TTC549 (cell line): ENCODE results near the gene POMC.
"Not testable (repeated sequence)": the region's sequence is repeated elsewhere in the genome, so short reads cannot be mapped to it uniquely, and the experiment has no call there.

ENCODE experiments used
- FAIRE-seq: peaks from 2 replicates; lab custom pipeline; 2012; peaks lifted over from hg19 to GRCh38; lab: Jason Lieb, UNC

POMC gene

DNA sequence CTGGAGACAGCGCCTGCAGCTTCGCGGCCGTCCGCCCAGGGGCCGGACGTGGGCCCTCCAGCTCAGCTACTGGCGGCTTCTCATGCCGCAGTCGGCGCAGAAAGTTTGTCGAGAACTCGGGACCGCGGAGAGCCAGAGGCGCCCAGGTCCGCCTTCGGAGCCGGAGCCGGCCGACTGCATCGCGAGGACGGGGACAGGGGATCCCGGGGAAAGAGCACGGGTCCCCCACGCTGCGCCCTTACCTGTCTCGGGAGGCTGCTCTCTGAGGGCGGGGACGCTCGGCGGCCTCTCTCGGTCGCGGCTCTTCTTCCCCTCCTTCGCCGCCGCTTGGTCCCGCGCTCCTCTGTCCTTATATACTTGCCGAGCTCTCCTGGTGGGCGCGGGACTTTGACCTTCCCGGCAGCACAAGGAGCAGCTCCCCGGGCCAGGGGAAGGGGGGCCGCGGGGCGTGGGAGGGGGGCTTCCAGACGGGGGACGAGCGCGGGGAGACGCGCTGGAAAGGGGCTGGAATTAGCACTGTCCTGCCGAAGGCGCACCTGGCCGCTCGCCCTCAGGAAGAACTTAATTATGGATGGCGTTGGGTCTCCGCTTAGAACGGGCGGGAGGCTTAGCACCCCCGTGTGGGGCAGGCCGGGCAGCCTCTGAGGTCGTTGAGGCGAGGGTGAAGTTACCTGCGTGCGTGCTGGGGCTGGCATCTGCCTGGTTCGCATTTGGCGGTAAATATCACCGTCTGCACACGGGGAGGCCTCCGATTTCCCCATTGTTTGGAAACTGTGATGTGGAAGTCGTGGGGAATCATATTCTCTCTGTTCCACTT lies at the start of gene POMC:
Gene POMC (minus strand): TSS at position 325 of the 817 bp plus-strand sequence. CDS start 3,808 bp downstream, outside the sequence.
- no peak for FAIRE-seq

DNA sequence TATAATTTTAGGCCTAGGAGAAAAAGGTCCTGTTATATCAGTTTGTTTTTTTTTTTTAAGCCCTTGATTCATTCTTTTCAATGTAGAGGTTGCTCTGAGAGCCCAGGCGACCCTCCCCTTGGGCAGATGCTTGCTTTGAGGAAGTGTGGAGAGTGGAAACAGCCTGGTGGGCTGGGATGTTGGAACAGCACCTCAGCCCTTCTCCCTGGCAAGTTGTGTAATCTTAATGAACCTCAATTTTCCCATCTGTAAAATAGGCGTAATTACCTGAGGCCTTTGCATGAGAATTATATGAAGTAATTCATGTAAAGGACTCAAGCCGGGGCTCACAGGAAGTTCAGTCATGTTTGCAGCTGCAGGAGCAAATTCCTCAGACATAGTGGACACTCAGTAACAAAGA lies 49.7 kb upstream of the POMC start:
- no peak for FAIRE-seq

DNA sequence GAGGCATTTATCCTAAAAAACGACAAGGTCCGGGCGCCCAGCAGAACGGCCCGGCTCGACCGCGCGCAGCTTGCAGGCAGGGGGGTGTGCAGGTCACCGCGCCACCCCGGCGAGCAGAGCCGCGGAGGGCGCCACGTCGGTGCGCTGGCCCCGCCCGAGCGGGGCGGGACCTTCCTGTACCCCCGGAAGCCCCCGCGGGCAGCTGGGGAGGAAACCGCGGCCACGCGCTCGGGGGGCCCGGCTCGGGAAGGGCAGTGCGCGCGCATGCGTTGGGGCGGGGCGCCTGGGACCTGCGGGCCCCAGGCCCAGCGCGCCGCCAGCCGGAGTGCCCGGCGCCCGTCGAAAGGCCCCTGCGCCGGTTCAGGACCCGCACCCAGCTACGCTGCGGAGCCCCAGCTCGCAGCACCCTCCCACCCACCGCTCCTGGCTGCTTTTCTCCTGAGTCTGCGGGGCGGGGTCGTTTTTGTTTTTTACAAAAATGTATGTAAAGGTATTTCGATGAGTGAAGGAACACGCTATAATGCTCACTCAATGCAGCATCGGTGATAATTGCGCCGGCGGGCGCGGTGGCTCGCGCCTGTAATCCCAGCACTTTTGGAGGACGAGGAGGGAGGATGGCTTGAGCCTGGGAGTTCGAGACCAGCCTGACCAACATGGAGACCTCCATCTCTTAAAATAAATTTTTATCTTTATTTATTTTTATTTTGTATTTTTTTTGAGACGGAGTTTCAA lies 47.7 kb upstream of the POMC start:
- no peak for FAIRE-seq

DNA sequence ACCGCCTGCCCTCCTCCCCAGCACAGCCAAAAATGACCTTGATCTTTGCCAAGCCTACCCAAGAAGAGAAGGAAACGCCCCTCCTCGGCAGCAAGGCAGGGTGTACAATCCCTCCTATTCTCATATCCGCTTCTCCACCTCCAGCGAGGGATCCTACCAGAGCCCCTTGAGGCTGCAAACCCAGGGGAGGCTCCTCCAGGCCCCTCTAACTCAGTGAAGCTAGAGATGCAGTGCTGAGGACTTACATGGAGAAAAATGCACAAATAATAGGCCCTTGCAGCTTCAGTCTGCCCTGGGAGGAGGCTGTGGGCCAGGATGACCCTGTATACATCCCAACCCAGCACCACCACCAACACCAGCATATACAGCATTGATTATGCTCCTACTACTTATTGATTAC lies 46.9 kb upstream of the POMC start:
- no peak for FAIRE-seq

DNA sequence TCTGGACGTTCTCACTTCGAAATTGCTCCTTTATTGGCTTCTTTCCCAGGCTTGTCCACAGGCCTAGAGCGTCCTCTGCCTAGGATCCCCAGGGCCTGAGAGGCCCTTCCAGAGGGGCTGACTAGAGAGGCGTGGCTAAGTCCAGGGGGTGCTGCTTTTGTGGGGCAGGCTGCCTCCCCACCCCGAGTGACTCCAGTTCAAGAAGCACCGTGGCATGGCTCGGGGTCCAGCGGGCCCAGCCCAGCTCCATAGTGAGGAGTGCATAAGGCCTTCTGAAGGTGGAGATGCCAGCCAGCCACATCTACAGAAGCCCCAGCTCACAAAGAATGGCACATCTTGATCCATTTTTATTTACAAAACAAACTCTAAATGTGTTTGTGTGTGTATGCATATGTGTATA lies 44.8 kb upstream of the POMC start:
- no peak for FAIRE-seq

DNA sequence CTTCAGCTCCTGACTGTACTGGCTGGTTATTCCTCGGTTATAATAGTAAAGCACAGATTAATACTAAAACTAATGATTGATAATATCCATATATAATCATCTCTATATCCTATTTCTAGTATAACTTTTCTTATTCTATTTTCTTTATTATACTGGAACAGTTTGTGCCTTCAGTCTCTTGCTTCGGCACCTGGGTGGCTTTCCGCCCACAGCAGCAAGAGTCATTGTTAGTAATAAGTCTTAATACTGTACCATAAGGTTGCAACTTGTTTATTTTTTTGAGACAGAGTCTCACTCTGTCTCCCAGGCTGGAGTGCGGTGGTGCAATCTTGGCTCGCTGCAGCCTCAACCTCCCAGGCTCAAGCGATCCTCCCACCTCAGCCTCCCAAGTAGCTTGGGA lies 42.5 kb upstream of the POMC start:
- FAIRE-seq = not testable (repeated sequence)

DNA sequence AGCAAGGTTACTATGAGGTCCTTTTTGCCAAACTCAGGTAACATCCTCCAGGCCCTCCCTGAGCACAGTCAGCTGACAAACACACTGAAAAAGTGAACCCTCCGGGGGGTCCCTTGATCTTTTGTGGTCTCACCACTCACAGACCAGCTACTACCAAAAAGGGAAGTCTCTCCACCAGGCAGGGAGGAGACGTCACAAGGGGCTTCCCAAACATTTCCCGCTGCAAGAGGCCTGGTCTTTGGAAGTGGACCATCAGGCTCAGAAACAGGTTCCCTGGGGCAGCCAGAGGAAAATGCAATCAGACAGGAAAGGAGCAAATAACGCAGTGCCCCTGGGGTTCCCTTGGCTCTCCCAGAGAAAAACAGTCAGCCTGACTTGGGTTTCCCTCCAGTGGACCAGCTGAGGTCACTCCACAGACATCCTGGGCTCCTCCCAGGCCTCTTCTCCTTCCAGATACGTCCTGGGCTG lies 38.7 kb upstream of the POMC start:
- no peak for FAIRE-seq

DNA sequence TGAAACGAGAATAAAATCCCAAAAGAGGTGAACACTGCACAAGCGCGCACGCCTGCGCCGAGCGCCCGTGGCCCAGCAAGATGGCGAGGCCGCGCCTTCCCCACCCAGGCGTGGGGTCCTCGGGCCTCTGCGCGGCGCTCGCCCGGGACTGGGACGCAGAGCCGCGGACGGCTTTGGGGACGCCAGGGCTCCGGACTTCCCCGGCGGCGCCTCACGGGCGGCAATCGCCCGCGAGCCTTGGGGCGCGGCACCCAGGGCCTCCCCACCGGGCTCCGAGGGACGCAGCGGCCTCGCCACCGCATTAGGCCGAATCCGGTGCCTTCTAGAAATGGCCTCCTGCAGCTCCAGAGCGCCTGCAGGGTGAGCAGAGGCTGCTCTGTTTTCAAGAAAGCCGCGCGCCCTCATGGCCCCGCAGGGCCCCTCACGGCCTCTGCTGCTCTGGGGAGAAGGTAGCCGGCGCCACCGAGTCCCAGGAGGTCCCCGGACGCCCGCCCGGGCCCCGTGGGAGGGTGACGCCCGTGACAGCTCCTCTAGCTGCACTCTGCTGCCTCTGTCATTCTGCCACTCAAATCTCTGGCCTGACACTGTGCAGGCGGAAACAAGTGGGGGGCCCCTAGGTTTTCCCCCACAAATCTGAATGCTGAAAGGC lies 35.9 kb upstream of the POMC start:
- no peak for FAIRE-seq

DNA sequence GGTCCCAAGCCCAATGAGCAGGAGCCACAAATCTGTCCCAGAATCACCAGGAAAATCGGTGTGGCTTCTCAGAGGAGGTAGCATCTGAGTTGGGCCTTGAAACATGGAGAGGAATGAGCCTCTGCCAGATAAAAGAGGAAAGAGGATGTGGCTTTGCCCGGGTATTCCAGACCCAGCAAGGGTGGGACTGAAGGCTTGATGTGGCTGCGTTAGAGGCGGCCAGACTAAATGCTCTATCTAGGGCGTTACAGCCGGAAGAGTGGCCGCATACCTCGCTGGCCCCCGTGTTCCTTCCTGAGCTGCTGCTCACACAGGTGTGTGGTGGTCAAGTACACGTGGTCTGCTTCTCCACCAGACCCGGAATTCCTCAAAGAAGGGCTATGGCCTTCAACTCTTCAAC lies 33.9 kb upstream of the POMC start:
- no peak for FAIRE-seq

DNA sequence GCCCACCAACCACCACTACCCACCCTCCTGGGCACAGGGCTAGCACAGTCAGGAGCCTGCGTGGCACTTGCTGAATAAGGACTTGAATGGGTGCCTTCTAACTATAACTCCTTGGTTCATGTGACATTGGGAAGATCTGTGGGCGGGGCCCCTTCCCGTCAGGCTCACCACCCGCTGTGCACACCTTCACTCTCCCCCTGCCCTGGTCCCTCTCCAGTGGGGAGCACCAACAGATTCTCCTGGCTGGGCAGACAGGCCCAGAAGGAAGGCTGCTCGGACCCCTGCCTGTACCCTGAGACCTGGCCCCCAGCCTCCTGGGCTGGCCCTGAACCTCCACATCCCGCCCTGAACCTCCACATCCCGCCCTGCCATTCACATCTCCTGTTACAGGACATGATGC lies 33.4 kb upstream of the POMC start:
- no peak for FAIRE-seq

DNA sequence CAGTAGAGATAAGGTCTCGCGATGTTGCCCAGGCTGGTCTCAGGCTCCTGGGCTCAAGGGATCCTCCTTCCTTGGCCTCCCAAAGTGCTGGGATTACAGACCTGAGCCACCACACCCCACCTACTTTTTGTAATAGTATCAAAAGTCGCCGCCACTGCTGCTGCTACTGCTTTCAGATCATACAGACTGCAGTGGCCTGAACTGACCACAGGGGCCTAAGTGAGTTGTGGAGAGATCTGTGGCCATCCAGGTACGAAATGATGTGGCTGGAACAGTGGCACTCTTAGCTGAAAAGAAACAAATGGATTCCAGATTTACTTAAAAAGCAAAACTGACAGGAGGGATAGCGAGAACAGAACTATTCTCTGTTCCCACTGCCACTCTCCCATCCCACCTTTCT lies 32.9 kb upstream of the POMC start:
- FAIRE-seq = no peak

DNA sequence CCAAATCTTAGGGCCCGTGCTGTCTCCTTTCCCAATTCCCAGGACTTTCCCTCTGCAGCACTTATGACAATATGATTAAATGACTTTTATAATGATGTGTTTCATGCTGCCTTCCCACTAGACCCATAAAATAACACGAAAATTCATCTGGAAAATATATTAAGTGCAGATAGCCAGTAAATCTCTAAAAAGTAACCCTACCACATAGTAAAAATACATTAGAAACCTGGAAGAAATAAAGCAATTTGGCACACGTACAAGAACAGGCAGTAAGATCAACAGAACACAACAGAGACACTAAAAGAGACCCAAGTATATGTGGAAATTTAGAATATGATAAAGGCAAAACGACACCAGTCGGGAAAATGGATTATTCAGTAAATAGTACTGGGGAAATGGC lies 30.2 kb upstream of the POMC start:
- FAIRE-seq = no peak

DNA sequence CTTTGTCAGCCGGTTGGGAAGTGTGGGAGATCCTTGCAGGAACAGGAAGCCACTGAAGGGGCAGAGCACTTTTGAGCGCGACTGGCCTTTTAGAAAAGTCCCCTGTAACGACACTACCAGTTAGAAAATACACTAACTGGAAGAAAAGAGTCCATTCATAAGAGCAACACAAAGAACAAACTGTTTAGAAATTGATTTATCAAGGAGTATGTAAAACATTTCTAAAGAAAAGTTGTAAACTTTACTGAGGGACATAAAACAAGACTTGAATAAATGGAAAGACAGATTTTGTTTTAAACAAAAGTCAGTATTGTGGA lies 29.8 kb upstream of the POMC start:
- FAIRE-seq = no peak

DNA sequence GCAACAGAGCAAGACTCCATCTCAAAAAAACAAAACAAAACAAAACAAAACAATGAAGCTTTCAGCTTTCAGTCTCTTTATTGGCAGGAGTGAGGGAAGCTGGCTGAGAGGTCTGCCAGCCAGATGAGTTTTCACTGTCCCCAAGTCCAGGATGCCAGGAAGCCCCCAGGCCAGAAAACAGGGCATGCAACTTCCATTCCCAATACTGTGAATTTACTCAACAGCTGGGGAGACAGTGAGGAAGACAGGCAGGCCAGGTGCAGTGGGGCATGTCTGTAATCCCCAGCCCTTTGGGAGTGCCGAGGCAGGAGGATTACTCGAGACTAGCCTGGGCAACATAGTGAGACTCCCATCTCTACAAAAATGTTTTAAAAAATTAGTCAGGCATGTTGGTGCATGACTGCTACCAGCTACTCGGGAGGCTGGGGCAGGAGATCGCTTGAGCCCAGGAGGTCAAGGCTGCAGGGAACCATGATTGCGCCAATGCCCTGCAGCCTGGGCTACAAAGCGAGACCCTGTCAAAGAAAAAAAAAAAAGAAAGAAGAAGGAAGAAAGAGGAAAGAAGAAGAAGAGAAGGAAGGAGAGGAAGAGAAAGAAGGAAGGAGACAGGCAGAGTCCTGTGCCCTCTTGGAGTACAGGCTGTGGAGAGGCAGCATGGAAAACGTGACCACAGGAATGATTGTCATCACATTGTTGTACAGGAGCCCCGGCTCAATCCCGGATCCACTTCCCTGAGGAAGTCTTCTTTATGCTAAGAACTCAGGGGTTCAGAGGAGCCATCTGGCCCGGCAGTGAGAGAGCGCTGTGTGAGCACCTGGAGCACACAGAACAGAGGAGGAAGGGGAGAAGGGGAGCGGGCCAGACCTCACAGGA lies 29.2 kb upstream of the POMC start:
- no peak for FAIRE-seq

DNA sequence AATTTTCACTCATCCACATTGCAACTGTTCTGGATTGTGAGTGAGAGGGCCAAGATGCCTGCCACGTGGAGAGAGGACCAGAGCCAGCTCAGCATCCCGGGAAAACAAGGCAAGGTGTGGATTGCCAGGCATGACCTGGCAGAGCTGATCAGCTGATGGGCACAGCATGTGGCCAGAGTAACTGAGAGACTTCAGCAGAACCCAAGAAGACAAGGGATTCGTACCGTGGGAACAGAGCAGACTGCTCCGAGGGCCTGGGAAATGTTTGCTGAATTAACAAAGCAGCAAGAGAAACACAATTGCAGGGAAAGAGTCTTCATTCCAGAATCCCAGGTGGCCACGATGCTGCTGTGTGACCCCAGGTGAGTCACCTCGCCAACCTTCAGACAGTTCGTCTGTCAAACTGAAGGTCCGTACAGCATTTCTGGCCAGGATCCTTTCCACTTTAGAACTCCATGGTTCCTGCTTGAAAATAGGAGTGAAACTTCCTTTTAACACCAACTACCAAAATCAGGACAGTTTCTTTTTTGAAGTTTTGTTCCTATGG lies 26.3 kb upstream of the POMC start:
- no peak for FAIRE-seq

DNA sequence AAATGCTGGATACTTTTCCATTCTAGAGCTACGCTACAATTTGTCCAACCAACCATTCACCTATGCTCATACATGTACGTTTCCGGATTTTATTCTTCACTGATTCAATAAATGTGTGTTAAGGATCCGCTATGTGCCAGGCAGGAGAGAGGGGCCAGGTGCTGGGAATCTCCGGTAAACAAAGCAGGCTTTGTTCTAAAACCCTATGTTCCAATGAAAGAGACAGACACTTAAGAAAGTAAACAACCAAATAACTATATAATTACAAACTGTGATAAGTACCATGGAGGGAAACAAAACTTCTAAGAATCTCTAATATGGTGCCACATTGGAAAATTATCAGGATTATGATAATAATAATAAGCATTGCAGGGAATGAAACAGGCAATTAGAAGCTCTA lies 22.2 kb upstream of the POMC start:
- FAIRE-seq = no peak

DNA sequence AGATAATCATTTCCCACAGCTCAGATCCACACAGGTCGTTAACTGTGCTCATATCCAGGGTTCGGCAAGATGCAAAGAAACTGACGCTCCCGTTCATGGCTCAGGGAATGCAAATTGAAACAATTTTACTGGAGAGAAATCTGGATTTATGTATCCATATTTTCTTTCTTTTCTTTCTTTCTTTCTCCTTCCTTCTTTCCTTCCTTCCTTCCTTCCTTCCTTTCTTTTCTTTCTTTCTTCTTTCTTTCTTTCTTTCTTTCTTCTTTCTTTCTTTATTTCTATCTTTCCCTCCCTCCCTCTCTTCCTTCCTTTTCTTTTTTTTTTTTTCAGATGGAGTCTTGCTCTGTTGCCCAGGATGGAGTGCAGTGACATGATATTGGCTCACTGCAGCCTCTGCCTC lies 20.0 kb upstream of the POMC start:
- no peak for FAIRE-seq

DNA sequence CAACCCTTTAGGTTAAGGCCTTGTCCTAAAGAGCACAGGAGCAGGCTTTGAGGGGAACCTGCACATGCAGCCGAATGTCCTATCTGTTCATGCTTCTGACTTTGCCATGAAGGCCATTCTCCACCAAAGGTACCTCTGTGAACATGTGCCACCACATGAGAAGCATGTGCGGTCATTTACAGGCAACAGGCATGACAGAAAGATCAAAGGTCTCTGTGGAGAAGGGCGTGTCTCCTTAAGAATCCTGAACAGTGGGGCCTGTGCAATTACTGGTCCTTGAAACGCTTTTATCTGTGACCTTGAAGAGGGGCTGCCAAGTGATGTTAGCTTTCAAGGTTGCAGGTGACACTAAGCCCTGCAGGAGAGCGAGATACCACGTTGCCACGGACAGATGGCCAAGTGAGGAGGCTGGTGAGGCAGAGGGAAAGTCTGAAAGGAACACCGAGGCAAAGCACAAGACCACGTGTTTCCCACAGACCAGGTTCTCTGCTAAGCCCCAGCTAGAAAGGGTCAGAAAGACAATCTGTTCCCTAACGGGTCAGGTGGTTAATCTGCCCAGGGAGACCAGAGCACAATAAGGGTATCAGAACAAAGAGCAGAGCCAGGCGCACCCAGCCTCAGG lies 19.5 kb upstream of the POMC start:
- no peak for FAIRE-seq

DNA sequence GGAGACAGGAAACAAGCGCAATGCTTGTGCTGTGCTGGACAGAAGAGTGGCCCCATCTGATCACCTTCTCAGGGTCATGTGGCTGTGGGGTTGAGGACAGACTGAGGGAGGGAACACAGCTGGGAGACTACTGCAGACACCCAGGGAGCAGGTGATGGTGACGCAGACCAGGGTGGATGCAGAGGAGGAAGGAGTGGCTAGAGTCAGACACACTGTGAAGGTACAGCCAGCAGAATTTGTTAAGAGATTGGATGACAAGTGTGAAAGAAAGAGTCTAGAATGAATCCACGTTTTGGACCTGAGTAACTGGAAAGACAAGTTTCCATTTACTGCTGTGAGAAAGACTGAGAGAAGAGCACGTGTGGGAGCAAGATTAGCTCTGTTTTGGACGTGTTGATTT lies 15.9 kb upstream of the POMC start:
- no peak for FAIRE-seq

DNA sequence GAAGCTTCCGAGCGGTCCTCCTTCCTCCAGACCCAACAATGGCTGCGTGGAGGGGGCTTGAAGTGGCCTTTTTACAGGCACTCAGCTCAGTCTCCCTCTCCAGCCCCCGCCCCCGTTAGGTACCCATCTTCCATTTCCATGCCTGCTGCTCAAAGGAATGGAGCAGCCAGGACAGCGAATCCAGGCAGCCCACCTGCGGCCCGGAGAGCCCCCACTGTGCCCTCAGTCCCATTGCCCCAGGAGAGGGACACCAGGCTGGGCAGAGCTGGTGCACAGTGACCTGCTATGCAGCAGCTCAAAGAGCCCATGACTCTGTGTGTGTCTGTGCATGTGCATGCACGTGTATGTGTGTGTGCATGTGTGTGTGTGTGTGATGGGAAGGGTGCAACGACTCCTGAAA lies 10.6 kb upstream of the POMC start:
- FAIRE-seq = no peak

DNA sequence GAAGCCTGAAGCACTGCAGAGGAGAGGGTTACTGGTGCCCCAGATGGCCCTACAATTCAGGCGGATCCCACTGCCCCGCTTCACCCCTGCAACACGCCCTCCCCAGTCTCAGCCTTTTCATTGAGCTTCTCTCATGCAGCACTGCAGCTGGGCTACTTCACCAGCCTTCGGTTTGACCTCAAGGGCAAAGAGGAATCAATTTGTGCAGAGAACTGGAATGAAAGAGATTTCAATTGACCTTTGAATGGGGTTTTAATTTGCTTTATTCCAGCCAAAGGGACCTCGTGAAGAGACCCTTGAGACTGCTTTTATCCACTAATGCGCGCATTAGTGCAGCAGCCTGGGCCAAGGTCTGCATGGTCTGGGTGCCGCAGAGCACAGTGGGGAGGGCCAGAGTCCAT lies 8.8 kb upstream of the POMC start:
- FAIRE-seq = no peak
